KBM-7 (cell line): Measurements from ENCODE around the gene RAD51D.

Source experiments
- DNase-seq: peaks from one replicate; pipeline ENCODE4 v3.0.0-alpha.2; 2015
- in situ Hi-C: fragments of 300-500 bp; cut with MboI; formaldehyde crosslinking; loops from 2 replicates; pipeline ENCODE4 v1.14.3; 2020; ENCODE audit warnings: low sequenced_read_pairs, low pct_unique_long_range_greater_than_20kb, mixed read lengths

The RAD51D gene

GRCh38 chr17:35079547-35080423 is 39.9 kb downstream of the RAD51D start:
- in situ Hi-C loops, result no loop called here
- no peak for DNase-seq

- no peak for DNase-seq
- in situ Hi-C loops, result no loop called here
Measured at GRCh38 chr17:35076874-35077273, 42.8 kb downstream of the RAD51D start.

GRCh38 chr17:35074711-35075707 is 44.7 kb downstream of the RAD51D start:
- in situ Hi-C loops, result no loop called here
- no peak for DNase-seq

- in situ Hi-C loops, result no loop called here
- DNase-seq, result no peak
Measured at GRCh38 chr17:35073991-35074627, 45.6 kb downstream of the RAD51D start.

- DNase-seq, result no peak
- in situ Hi-C loops, result no loop called here
Measured at GRCh38 chr17:35073183-35073790, 46.4 kb downstream of the RAD51D start.

- DNase-seq, result no peak
- in situ Hi-C loops, result no loop called here
Measured at GRCh38 chr17:35069311-35069710, 50.3 kb downstream of the RAD51D start.

GRCh38 chr17:35068249-35068648 is 51.4 kb downstream of the RAD51D start:
- no peak for DNase-seq
- in situ Hi-C loops, result no loop called here

- in situ Hi-C loops, result no loop called here
- no peak for DNase-seq
Measured at GRCh38 chr17:35065880-35066279, 53.8 kb downstream of the RAD51D start.

GRCh38 chr17:35064516-35065215 is 55.0 kb downstream of the RAD51D start:
- in situ Hi-C loops, result no loop called here
- DNase-seq, result no peak

GRCh38 chr17:35063514-35064223 is 56.0 kb downstream of the RAD51D start, which contains the start of gene RFFL:
Gene RFFL (minus strand): TSS chr17:35063707. CDS start chr17:35026553, 37,154 bp downstream.
- DNase-seq, result peak; percentile 96
- in situ Hi-C loops, result no loop called here

- in situ Hi-C loops, result no loop called here
- DNase-seq, result no peak
Measured at GRCh38 chr17:35062308-35062707, 57.4 kb downstream of the RAD51D start.

- DNase-seq, result no peak
- in situ Hi-C loops, result no loop called here
Measured at GRCh38 chr17:35057332-35057915, 62.2 kb downstream of the RAD51D start.

GRCh38 chr17:35056013-35056412 is 63.6 kb downstream of the RAD51D start:
- DNase-seq, result no peak
- in situ Hi-C loops, result no loop called here

- in situ Hi-C loops, result no loop called here
- no peak for DNase-seq
Measured at GRCh38 chr17:35053204-35053603, 66.5 kb downstream of the RAD51D start.

- in situ Hi-C loops, result no loop called here
- DNase-seq, result no peak
Measured at GRCh38 chr17:35052780-35053179, 66.9 kb downstream of the RAD51D start.

- in situ Hi-C loops, result no loop called here
- DNase-seq, result no peak
Measured at GRCh38 chr17:35052241-35052610, 67.4 kb downstream of the RAD51D start.

GRCh38 chr17:35051579-35052240 is 68.0 kb downstream of the RAD51D start:
- DNase-seq, result peak; percentile 50
- in situ Hi-C loops, result no loop called here
